Stimulated activated CD8-positive, alpha-beta memory T cell treated with anti-CD3 and anti-CD28 coated beads, Interleukin-4, amount 100 ng/mL, for 24 hours (primary cell): Measurements from ENCODE around the gene CALML3.
"Not testable (repeated sequence)": the region's sequence is repeated elsewhere in the genome, so short reads cannot be mapped to it uniquely, and the experiment has no call there.

Experiments used
- DNase-seq: peaks from one replicate; pipeline ENCODE4 v3.0.0-alpha.2; 2020; ENCODE audit warnings: low read depth

The CALML3 gene

GRCh38 chr10:5553400-5554170 lies 28.8 kb downstream of the CALML3 start:
- DNase-seq, result no peak

- no peak for DNase-seq
Measured at GRCh38 chr10:5555021-5555510, 30.3 kb downstream of the CALML3 start.

GRCh38 chr10:5555881-5556280 lies 31.1 kb downstream of the CALML3 start:
- DNase-seq, result no peak

GRCh38 chr10:5556576-5556975 lies 31.8 kb downstream of the CALML3 start:
- no peak for DNase-seq

- DNase-seq, result no peak
Measured at GRCh38 chr10:5557040-5557721, 32.4 kb downstream of the CALML3 start.

GRCh38 chr10:5557799-5558771 lies 33.3 kb downstream of the CALML3 start:
- no peak for DNase-seq

- DNase-seq, result not testable (repeated sequence)
Measured at GRCh38 chr10:5559022-5559421, 34.3 kb downstream of the CALML3 start.

GRCh38 chr10:5559642-5560141 lies 34.9 kb downstream of the CALML3 start:
- DNase-seq, result no peak

- no peak for DNase-seq
Measured at GRCh38 chr10:5560142-5560816, 35.5 kb downstream of the CALML3 start.

- no peak for DNase-seq
Measured at GRCh38 chr10:5560817-5561703, 36.3 kb downstream of the CALML3 start.

- no peak for DNase-seq
Measured at GRCh38 chr10:5561704-5562645, 37.2 kb downstream of the CALML3 start.

- DNase-seq, result no peak
Measured at GRCh38 chr10:5563321-5563961, 38.7 kb downstream of the CALML3 start.

GRCh38 chr10:5563991-5564536 lies 39.3 kb downstream of the CALML3 start:
- DNase-seq, result no peak

- no peak for DNase-seq
Measured at GRCh38 chr10:5564537-5565204, 39.9 kb downstream of the CALML3 start.

- DNase-seq, result no peak
Measured at GRCh38 chr10:5565205-5565545, 40.4 kb downstream of the CALML3 start.

- DNase-seq, result no peak
Measured at GRCh38 chr10:5565671-5566581, 41.2 kb downstream of the CALML3 start.

GRCh38 chr10:5566614-5567013 lies 41.9 kb downstream of the CALML3 start:
- no peak for DNase-seq
